Stimulated activated CD8-positive, alpha-beta memory T cell treated with anti-CD3 and anti-CD28 coated beads, Interleukin-4, amount 100 ng/mL, for 48 hours (primary cell): ENCODE measurements around the gene PPM1A.

ENCODE experiments used
- DNase-seq: peaks from one replicate; pipeline ENCODE4 v3.0.0-alpha.2; 2020

Gene PPM1A

DNA sequence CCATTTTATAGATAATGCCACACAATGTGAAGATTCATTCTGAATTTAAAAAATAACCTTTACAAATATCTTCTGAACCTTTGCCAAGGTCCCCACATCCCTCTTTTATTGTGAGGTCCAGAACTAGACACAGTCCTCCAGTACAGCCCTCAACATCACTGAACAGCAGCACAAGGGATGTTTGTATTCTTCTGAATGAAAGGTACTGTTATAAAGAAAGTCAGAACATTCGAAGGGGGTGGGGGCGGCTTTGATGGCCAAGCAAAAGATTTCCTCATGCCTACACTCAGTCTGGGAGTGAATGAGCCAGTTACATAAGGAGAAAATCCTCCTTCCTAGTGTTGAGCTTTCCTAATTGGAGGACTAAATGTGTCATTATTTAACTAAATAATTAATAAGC lies 77.3 kb downstream of the PPM1A start:
- no peak for DNase-seq

- peak; percentile 57 for DNase-seq
Observed at GRCh38 chr14:60327447-60328331, 78.7 kb downstream of the PPM1A start.

DNA sequence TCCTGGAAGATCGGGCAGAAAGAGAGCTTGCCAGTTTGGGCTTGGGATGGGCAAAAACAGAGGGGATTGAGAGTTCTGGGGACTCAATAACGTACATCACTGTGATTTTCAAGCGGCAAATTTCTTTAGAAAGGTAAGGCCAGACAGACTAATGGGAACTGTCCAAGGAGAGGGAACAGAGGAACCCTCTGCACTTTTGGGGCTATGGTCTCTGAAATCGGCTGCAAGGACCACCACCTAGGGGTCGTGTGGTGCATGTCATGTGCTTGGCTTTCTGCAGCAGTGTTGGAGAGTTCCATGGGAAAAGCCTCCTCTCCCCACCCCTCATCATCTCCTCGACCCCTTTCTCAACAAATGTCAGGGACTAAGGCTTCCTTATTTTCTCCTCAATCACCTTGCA lies 79.6 kb downstream of the PPM1A start:
- DNase-seq = no peak

DNA sequence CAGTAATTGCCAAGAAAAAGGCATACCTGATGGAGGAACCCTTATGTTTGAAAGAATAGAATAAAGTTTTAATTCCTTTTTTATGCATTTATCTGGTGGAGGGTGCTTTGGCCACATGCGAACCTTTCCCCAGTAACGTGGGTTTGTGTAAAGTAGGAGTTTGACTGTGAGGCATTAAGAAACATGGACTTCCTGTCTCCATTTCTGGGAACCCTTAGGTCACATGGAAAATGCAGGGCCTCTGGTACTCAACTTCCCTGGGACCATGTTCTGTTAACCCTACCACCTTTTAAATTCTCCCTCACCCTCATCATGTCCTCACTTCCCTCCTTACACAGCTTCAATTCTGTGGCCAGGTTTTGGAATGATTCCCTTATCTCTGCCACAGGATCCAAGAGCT lies 80.3 kb downstream of the PPM1A start:
- DNase-seq = no peak

GRCh38 chr14:60331201-60332045 lies 82.4 kb downstream of the PPM1A start:
- DNase-seq = peak; percentile 91

DNA sequence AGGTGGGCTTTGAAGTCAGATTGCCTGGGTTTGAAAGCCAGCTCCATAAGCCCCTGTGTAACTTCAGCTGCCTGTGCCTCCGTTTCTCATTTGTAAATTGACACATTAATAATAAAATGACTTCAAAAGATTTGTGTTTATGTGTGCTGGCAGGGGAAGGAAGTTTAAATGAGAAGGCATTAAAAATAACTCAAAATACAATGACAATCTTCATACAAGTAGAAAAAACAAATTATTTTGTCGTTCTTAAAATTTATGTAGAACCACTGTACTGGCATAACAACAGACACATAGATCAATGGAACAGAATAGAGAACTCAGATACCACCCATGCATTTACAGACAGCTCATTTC lies 83.0 kb downstream of the PPM1A start:
- no peak for DNase-seq

- no peak for DNase-seq
Observed at GRCh38 chr14:60332869-60333268, 83.8 kb downstream of the PPM1A start.

DNA sequence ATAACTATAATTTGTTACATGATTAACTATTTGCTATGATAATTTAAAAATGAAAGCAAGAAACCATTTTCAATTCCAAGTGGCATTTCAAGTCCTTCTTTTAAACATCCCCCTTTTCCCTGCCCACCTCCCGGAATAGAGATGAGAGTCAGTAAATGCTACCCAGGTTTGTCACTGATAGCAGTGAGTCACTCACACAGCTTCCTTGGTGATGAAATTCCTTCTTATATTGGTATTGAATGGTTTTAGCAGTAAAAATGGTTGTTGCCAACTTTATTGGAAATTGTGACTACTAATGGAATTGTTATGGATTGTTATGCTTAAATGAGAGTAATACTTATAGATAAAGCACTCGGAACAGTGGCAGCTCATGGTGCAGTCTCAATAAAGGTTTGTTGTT lies 90.5 kb downstream of the PPM1A start:
- DNase-seq = no peak

DNA sequence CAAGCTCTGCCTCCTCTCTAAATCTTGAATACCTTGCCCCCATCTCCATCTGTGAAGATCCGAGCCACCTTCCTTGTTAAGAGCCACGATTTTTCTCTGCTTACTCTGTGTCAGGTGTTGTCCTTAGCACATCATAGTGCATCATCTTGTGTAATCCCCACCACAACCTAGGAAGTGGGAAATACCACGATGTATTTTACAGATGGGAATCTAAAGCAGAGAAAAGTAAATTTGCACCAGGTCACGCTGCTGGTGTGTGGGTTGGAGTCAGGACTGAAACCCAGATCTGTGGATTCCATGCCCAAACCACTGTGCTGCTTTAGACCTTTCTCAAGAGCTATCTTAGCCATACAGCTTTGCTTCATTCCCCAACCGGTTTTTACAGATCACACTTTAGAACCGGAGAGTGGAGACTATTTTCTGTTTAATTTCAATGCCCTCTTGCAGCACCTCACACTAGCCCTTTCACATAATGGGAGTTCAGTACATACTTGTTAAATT lies 94.6 kb downstream of the PPM1A start:
- no peak for DNase-seq

DNA sequence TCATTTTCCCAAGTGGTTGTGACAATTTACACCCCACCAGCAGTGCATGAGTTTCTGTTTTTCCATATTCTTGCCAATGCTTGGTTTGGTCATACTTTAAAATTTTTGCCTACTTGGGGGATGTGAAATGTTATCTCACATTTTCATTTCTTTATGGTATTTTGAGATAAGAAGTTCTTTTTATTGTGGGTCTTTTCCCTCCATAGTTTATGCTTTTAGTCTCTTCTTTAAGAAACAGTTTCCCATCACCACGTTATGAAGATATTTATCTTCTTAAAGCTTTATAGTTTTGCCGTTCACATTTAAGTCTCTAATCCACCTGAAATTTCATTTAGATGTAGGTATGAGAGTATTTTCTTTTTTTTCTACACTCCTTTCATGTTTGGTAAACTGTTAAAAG lies 95.7 kb downstream of the PPM1A start:
- DNase-seq = no peak

DNA sequence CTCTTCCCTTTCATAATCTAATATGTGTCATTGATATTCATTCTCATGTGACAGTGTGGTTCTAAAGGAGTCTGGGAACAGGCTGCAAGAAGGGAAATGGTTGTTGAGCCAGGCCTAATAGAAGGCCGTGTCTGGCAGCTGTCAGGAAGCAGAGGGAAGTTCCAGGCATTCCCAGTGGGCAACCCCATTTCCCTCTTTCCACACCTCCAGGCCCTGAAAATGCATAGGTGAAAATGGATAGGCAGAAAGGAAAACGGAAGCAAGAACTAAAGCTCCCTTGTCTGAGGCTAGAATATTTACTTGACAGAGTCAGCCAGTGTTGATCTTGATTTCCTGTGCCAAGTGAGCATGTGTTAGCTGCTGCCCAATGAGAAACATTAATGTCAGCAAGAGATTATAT lies 97.7 kb downstream of the PPM1A start:
- no peak for DNase-seq

- DNase-seq = no peak
Observed at GRCh38 chr14:60348211-60348610, 99.2 kb downstream of the PPM1A start.
